COLO829 (cell line): ENCODE measurements around the gene PFKP.

ENCODE experiments used
- DNase-seq: peaks from one replicate; pipeline ENCODE4 v3.0.0; 2012; ENCODE audit warnings: low spot score

PFKP gene

DNA sequence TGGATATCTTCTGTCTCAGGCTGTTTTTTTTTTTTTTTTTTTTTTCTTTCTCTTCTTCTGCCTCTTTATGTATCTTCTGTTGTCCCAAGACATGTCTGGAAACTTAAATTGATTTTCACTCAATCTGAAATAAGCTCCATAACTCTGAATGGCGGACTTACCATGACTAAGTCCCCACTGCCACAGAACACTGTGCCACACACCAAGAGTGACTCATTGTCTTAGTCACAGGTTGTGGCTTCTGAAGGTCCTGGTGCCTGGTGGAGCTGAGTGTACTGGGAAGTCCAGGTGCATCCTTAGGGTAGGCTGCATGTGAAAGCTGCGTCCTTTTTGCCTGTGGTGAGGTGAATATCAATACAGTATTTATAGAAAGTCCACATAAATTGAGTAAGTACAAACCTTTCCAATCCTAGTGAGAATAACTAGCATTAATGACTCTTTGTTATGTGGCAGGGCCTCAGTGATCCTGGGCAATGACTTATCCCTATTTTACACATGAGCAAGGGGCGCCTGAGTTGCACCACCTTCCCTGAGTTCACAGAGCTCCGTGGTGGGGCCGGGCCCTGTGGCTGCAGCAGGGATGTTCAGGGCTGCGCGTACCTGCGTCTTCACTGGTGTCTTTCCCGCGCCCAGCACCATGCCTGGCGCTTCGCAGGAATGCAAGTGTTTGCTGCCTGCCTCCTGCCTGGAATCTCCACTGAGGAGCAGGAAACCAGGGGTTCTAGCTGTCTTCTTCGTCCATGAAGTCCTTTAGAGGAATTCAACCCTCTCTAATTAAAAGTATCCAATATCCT, 4.3 kb downstream of the PFKP start:
- no peak for DNase-seq

DNA sequence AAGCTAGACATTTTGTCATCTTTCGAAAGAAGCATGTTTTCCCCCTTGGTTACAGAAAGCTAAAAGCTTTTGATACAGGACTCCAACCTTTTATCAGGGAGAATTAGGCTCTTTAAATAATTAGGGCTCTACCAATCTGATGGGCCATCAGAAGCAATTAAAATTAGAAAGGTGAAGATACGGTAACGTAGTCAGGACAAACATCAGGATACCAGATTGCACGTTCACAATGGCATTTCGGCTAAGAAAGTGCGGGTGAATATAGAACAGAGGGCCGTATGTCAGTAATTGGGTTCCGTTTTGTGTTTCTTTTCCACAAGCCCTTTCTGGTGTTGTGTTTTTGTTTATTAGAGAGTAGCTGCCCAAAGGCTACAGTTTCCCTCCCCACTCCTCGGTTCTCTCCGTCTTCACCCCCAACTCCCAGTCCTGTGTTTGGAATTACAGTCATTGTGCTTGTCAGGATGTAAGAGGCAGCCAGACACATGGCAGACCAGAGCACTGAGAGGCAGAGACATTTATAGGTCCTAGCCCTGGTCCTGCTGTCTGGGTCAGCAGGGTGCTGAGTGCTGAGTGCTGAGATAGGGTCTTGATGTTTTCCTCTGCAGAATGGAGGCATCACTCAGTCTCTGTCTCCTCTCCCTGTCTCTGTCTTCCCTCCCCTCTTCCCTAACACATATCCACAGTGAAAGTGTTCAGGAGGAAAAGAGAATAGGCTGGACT, 5.5 kb downstream of the PFKP start:
- DNase-seq = no peak

DNA sequence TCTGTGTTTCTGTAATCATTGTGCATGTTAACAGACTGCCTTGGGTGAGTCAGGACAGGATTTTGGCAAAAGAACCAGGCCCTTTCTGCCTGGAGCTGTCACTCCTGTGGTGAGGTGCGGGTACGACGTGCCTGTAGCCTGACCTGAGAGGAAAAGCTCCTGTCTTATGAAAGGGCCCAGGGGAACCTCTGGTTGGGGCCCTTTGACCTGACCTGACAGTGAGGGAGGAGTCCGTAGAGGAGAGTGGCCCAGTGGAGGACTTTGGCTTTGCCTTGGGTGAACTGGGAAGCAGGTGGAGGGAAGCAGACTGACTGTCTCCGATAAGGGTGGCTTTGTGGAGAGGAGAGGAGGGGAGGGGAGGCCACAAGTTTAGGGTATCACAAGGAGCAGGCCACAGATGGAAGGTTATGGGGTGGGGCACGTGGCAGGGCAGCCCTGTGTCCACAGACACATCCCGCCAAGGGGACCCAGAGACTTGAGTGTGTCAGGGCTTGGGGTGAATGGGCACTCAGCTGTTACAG, 6.9 kb downstream of the PFKP start:
- no peak for DNase-seq

DNA sequence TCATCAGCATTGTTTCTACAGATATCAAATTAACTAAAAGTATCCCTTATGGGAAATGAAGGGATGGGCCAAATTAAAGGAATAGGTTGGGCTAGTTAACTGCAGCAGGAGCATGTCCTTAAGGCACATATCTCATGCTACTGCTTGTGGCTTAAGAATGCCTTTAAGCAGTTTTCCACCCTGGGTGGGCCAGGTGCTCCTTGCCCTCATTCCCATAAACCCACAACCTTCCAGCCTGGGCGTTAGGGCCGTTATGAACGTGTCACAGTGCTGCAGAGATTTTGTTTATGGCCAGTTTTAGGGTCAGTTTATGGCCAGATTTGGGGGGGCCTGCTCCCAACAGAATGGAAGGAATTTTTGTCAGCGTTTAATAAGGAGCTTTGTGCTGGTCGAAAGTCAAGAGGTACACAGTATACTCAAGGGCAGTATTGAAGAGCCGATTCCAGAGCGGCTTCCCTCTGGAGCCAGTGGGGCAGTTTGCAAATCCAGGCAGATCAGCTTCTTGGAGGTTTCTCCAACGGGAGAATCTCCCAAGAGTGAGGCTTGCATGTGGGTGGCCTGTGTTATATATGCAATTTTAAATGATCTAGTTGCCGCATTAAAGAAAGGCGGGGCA, 7.7 kb downstream of the PFKP start:
- no peak for DNase-seq

DNA sequence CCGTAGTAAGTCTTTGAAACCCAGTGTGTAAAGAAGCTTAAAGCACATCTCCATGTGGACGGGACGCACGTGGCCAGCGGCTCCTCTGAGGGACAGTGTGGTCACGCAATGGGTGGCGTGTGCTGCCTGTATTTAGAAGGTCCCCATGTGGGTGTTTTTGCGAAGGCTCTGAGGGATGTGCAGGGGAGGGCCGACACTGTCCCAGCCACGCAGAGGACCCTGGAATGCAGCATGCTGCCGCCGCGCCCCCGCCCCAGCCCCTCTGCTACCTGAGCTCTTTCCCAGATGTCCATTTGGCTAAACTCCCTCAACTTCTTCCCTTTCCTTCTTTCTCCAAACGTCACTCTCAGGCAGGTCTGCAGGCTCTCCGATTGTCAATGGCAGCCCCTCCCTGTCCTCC, 8.8 kb downstream of the PFKP start:
- no peak for DNase-seq

DNA sequence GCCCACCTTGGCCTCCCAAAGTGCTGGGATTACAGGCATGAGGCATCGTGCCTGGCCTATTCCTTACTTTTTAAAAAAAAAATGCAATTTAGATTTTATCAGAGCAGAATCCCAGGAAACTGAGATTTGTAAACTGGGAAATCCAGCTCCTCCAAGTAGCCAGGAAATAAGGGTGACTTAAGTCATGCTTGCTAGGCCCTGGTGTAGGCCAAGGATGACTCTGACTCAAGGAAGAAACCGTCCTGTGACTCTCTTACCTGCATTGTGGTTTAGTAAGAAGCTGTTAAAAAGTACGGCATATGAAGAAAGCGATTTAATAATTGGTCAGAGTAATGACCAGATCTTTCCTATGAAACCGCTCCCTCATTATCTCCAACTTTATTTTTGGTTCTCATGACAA, 10.2 kb downstream of the PFKP start:
- no peak for DNase-seq

DNA sequence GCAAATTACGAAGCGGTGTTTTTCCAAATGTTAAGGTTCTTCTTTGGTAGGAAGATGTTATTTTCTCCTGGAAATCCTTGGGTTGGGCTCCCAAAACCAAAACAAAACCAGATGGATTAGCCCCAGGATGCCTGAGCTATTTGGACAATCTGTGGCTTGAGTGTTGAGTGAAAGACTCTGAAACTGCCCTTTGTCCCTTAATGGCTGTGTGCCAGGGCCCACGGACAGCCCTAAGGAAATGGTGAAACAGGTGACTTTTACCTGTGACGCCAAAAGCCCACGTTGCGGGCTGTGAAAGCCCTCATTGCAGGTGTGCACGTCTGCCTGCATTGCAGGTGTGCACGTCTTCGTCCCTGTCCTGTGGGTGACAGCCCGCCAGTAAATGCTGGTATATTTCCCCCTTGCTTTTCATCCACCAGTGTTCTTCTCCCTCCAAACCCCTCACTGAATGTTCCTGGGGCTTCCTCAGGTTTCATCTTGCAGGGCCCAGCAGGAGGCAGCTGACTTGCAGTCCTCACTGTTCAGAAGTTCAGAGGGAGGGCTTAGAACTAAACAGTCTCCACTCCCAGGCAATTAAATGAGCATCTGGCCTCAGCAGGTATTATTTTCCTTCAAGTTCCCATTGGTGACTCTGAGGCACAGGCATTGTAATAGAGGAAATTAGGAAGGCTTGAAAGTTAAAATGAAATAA, 10.7 kb downstream of the PFKP start:
- DNase-seq = no peak

DNA sequence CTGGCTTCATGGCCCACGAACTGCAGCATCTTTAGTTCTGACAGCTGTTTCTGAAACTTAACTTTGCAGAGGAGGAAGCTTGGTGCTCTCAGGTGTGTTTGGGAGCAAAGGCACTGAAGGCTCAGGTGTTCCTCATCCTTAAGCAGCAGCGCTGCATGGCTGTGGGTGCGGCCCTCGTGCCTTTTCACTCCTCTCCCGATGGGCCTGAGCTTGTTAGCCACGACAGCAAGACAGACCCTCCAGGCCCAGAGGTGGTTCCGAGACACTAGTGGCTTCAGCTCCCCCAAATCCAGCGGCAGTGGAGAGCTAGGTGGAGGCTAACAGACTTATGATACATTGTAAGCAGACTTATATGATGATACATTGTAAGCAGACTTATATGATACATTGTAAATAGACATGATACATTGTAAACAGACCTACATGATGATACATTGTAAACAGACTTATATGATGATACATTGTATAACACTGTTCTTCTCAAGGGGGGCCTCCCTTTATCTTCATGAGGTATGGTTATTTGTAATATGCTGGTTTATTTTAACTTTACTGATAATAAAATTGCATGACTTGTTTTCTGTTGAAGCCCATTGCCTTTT, 14.1 kb downstream of the PFKP start:
- no peak for DNase-seq

DNA sequence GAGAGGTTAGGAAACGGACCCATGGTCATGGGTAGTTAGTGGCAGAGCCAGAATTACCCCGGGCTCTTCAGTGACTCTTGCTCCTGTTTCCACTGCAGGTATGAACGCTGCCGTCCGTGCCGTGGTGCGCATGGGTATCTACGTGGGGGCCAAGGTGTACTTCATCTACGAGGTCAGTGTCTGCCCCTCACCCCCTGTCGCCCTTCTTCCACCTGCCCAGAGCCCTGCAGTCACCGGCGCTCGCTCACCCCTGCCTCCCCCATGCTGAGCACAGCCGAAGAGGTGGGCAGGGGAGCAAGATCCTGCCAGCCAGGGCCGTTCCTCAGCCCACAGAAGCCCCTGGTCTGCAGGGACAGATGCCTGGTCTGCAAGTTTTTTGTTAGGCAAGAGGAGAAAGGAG, 14.9 kb downstream of the PFKP start:
- DNase-seq = no peak

DNA sequence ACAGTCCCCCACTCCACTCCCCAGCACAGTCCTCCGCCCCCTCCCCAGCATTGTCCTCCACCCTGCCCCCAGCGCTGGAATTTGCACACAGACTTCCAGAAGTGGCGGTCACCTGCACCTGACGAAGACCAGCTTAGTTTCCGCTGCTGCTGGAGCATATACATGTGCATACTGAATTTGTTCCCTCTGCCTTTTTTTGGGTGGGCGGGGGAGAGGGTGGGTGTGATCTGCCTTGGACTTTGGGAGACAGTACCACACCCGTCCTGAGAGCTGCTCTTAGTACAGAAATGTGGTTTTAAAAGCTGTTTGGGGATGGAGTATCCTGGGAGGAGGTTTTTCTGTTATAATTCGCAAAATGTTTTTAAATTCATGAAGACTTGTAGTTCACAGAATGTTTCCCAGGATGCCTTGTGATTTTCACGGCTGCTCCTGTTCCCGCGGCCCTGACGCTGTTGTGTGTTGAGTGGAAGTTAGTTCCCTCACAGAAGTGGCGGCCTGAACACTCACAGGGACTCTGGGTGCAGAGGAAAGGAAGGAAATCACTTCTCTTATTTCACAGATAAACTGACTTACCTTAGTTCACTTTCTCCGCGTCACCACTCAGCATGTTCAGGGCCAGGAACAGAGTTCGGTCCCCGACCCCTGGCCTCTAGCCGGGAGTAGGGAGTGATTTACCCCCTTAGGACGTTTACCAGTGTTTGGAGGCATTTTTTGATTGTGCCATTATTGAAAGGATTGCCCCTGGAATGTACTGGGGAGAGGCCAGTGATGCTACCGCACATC, 18.6 kb downstream of the PFKP start:
- no peak for DNase-seq

DNA sequence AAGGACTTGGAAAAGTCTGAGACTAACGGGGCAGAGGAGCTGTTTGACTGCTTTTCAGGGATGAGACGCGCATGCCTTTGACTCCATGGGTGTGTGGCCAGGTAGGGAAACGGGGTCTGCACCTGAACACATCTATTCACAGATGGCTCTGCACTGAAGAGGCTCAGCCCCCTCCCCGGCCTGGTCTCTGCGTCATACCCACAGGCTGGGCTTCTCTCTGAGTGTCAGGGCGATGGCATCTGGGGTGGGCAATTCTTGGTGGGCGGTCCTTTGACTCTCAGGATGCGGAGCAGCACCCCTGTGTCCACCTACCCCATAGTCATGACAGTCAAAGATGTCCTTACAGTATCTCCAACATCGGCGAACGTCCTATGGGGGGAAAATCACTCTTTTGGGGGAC, 23.0 kb downstream of the PFKP start:
- no peak for DNase-seq

DNA sequence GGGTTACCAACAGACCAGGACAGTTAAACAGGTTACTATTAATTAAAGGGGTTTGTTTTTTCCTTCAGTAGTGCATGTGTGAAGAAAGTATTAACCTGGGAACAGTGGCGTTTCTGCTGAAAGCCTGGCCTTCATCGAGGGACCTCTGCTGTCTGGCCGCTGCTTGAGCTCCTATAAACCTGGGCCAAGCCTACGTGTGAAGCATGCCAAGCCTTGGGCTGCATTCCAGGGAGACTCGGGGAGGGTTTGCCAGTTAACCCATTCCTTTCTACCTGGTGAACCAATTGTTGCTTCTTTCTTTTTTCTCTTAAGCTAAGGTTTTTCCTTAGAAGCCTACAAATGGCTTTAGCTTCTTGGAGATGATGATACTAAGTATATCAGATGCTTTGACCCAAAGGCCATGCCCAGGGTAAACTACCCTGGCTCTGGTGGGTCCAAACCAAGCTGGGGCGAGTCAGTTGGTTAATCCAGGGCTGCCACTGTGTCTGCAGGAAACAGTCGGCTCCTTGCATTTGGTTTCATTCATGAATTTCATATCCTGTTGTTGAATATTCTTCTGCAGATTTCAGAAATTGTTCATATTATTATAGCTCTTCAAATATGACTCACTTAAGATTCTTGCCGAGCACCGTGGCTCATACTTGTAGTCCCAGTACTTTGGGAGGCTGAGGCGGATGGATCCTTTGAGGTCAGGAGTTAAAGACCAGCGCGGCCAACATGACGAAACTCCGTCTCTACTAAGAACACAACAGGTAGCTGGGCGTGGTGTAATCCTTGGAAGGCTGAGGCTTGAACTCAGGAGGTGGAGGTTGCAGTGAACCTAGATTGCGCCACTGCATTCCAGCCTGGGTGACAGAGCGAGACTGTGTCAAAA, 23.8 kb downstream of the PFKP start:
- DNase-seq = no peak

DNA sequence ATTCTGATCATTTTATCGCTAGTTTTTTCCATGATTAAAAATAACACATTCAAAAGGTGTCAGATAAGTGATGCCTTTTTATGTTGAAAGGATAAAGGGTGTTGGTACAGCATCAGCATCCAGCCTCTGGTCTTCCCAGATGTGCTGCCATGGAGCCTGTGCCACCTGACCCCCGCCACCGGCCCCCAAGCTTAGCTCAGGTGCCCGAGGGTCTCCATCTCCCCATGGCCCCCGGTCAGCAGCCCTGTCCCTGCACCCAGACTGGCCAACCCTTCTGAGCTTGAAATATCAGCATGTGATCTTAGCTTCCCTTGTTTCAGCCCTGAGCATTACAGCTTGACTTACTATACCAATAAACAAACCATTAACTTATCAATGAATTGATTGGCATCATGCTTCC, 24.6 kb downstream of the PFKP start:
- no peak for DNase-seq

DNA sequence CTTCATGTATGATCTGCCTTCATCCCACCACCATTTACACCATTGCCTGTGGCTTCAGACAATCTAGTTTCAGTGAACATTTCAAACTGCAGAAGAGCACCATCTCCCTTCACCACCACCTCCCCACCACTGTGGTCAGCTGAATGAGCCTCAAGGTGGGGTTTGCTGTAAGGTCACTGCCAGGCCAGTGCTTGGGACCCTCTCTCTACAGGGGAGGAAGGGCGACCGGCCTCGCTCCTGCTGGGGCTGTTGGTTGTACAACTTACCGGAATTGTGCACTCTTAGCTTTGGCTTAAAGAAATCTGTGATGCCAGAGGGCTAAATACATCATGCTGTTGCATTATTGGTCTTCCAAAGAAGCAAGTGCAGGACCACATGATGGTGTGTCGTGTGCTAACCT, 26.6 kb downstream of the PFKP start:
- DNase-seq = no peak

DNA sequence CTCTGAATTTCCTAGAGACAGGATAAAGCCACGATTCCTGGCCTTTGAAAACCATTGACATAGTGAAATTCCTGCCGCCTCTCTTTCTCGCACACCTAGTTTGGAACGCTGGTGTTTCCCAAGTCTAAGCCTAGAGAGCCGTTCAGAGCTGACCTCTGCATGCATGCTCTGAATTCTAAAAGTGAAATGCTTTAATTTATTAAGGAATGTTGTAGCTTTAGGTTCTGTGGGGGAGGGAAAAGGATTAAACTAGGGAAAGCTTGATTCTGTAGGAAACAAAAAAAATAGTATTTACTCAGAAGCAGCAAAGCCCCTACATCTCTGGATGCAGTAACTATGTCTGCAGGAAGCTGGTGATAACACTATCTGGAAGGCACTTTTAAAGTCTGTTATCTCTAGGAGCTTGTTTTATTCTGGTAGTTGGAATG, 27.3 kb downstream of the PFKP start:
- no peak for DNase-seq

DNA sequence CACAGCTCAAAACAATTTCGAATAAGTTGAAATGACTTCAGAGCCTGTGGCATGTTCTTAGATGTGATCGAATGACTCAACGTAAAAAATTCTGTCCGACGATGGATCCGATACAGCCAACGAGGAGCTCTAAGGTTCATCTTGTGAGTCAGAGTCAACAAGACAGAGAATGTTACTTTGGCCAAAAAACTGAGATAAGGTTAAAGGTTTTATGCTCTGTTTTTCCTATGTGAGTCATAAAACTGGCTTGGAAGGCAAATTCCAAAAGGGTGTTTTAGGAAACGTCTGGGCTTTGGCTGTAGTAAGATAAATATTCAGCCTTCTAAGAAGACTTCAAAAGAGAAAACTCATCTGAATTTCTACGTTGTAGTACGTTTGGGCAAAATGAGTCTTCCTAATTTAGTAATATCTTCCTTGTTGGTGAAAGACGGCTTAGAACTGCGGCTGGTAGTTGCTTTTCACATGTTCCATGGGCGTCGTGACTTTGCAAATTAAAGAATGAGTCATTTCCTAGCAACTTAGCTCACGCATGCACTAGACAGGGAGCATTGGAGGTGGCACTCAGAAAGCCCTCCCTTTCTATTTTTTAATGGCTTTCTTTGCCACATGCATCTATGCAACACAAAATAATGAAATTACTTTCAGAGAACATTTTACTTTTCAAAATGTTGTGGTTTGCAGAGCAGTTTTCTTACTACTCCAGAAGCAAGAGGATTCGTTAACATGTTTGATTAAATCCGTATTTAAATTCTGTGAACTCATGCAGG, 28.2 kb downstream of the PFKP start:
- peak; percentile 84 for DNase-seq

DNA sequence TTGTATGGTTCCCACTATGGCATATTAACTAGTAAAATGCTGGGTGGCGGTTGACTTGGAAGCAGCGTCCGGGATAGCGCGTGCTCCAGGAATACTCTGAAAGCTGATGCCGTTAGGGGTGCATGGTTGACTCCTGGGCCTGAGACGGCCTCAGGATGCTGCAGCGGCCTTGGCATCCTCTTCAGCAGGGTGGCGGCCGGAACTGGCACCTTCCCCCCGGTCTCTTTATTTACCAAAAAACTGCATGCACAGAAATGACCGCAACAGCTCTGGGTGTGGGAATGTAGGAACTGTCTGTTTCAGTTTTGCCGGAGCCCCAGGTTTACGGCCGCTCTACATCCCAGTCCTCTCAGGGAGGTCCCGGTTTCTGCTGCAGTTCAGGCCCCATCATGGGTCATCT, 28.8 kb downstream of the PFKP start:
- DNase-seq = no peak

DNA sequence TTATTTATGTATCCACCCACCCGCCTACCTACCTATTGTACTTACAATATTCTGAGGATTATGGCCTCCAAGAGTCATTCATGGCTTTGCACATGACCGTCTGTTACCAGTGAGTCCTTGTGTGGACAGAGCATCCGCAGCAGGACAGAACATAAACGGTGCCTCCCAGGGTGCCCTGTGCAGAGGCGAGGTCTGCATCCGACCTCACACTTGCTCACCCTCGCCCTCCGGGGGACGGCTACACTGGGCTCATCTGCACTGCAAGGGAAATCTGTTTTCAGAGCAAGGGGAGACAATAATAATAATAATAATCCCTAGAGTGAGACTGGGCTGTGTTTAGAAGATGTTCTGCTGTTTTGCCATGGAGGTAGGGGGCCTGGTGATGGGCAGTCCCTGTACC, 29.8 kb downstream of the PFKP start:
- DNase-seq = no peak

DNA sequence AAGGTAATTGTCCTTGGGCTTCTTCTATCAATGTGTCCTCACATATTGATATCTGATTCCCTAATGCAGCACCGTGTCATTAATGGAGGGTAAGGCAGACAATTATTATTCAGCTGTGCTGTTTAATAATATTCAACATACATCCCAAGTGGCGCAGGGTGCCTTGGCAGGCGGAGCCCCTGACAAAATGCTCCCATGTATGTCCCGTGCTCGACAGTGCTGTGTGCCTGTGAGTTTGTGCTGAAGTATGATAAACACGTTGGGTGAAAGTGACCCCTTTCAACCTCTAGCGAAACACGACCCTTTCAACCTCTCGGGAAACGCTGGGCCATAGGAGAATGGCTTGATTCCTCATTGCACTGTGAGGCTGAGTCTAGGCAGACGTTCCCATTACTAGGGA, 31.3 kb downstream of the PFKP start:
- DNase-seq = no peak
